Kidney epithelial cell (primary cell): ENCODE results near the gene ZNF74. TPM values are rescaled to one million over a fixed set of nuclear protein-coding genes. Genes with fewer than 3 reads are reported as not detected.

Source experiments
- DNase-seq: peaks from one replicate; pipeline ENCODE4 v3.0.0-alpha.2; 2010; ENCODE audit warnings: low read depth
- H3K27me3 ChIP-seq: 2 replicates; pipeline ENCODE4 v1.6.0; 2011; ENCODE audit warnings: low read length; ENCODE audit not compliant: control insufficient read depth, insufficient read depth
- H3K36me3 ChIP-seq: 2 replicates; pipeline ENCODE4 v1.5.1; 2011; ENCODE audit warnings: low read length; ENCODE audit not compliant: control insufficient read depth, insufficient read depth
- H3K4me3 ChIP-seq: 2 replicates; pipeline ENCODE4 v1.5.1; 2011; ENCODE audit warnings: low read depth, mild to moderate bottlenecking, control low read depth, low read length
- CTCF ChIP-seq: IDR thresholded peaks from 2 replicates; pipeline ENCODE4 v1.5.1; 2011; ENCODE audit warnings: mild to moderate bottlenecking, moderate library complexity, low read length, control low read depth, inconsistent platforms; ENCODE audit not compliant: insufficient read depth, poor library complexity, severe bottlenecking
- total RNA-seq: library from RNA; depleted of rRNA; stranded (reverse); fragments of >200 nt; gene quantifications from 2 replicates; pipeline ENCODE4 v1.2.3, GENCODE V29; 2015

The ZNF74 gene
- total RNA-seq, 1 donor from 2014 or later, result 23.5 TPM

GRCh38 chr22:20404881-20405280, 10.9 kb downstream of the ZNF74 start:
- TF ChIP-seq CTCF, result no peak
- no peak overlapping the region for H3K4me3 ChIP-seq
- H3K36me3 ChIP-seq, result peaks cover 3% of the 10 kb centered on the region
- H3K27me3 ChIP-seq, result no peaks in the 10 kb centered on the region
- DNase-seq, result no peak

DNA sequence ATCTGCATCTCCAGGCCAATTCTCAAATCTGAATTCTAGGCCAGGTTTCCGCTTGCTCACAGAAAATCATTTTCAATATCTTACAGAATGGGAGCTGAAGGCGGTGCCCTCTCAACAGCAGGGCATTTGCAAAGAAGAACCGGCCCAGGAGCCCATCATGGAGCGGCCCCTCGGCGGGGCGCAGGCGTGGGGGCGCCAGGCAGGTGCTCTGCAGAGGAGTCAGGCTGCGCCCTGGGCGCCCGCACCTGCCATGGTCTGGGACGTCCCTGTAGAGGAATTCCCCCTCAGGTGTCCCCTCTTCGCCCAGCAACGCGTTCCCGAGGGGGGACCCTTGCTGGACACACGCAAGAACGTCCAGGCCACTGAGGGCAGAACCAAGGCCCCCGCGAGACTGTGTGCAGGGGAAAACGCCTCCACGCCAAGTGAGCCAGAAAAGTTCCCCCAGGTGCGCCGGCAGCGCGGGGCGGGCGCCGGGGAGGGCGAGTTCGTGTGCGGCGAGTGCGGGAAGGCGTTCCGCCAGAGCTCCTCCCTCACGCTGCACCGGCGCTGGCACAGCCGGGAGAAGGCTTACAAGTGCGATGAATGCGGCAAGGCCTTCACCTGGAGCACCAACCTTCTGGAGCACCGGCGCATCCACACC, 11.5 kb downstream of the ZNF74 start:
- TF ChIP-seq CTCF, result no peak
- H3K27me3 ChIP-seq, result no peaks in the 10 kb centered on the region

DNA sequence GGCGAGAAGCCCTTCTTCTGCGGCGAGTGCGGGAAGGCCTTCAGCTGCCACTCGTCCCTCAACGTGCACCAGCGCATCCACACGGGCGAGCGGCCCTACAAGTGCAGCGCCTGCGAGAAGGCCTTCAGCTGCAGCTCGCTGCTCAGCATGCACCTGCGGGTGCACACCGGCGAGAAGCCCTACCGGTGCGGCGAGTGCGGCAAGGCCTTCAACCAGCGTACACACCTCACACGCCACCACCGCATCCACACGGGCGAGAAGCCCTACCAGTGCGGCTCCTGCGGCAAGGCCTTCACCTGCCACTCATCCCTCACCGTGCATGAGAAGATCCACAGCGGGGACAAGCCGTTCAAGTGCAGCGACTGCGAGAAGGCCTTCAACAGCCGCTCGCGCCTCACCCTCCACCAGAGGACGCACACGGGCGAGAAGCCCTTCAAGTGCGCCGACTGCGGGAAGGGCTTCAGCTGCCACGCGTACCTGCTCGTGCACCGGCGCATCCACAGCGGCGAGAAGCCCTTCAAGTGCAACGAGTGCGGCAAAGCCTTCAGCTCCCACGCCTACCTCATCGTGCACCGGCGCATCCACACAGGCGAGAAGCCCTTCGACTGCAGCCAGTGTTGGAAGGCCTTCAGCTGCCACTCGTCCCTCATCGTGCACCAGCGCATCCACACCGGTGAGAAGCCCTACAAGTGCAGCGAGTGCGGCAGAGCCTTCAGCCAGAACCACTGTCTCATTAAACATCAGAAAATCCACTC, 12.2 kb downstream of the ZNF74 start:
- DNase-seq, result no peak
- H3K36me3 ChIP-seq, result peaks cover 3% of the 10 kb centered on the region
- H3K27me3 ChIP-seq, result no peaks in the 10 kb centered on the region
- no peak overlapping the region for H3K4me3 ChIP-seq
- TF ChIP-seq CTCF, result no peak

More for the DNA sequence above, 11.5 kb downstream of the ZNF74 start:
- H3K36me3 ChIP-seq, result peaks cover 3% of the 10 kb centered on the region
- no peak for DNase-seq
- no peak overlapping the region for H3K4me3 ChIP-seq

- no peak for TF ChIP-seq CTCF
- no peak overlapping the region for H3K4me3 ChIP-seq
- no peak for DNase-seq
- H3K36me3 ChIP-seq, result peaks cover 3% of the 10 kb centered on the region
- no peaks in the 10 kb centered on the region for H3K27me3 ChIP-seq
Observed at GRCh38 chr22:20406686-20407408, 12.9 kb downstream of the ZNF74 start.

GRCh38 chr22:20407829-20408228, 13.9 kb downstream of the ZNF74 start:
- no peaks in the 10 kb centered on the region for H3K27me3 ChIP-seq
- TF ChIP-seq CTCF, result no peak
- H3K4me3 ChIP-seq, result no peak overlapping the region

More at GRCh38 chr22:20407829-20408228, 13.9 kb downstream of the ZNF74 start:
- no peak for DNase-seq
- H3K36me3 ChIP-seq, result peaks cover 3% of the 10 kb centered on the region
